ENCODE measurements around the gene FAM234B.

DNA sequence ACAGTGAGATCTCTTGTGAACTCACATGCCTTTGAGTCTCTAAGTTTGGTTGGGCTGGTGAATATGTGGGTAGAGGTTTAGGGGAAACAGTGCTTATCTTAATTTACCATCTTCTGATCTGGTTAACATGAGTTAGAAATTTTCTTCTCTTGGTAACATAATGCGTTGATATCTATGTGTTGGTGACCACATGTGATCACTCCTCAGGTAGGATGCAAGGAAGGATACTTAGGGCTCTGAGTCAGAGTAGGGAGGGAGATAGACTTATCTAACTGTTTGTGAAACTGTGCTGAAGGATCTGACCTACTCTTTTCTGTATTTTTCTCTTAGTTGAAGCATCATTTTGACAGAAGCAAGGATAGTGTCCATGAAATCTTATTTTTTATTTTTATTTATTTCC lies 23.1 kb downstream of the FAM234B start:
- no peak for TF ChIP-seq MYC (IDR thresholded peaks at IDR 0.05; ENCODE audit: low read depth, low read length)
- TF ChIP-seq, protein P1, sequence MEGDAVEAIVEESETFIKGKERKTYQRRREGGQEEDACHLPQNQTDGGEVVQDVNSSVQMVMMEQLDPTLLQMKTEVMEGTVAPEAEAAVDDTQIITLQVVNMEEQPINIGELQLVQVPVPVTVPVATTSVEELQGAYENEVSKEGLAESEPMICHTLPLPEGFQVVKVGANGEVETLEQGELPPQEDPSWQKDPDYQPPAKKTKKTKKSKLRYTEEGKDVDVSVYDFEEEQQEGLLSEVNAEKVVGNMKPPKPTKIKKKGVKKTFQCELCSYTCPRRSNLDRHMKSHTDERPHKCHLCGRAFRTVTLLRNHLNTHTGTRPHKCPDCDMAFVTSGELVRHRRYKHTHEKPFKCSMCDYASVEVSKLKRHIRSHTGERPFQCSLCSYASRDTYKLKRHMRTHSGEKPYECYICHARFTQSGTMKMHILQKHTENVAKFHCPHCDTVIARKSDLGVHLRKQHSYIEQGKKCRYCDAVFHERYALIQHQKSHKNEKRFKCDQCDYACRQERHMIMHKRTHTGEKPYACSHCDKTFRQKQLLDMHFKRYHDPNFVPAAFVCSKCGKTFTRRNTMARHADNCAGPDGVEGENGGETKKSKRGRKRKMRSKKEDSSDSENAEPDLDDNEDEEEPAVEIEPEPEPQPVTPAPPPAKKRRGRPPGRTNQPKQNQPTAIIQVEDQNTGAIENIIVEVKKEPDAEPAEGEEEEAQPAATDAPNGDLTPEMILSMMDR (IDR thresholded peaks at IDR 0.05; ENCODE audit: low read depth, low read length), result no peak

Measured in NB4 (cell line).